ENCODE measurements around the gene FASTK. TPM values are rescaled to one million over a fixed set of nuclear protein-coding genes. Genes with fewer than 3 reads are reported as not detected.

The FASTK gene
- total and polyA plus RNA-seq, 2 of the 4 experiments (the other 2 are of a cell fraction): 53.8 to 115 TPM

- H4K20me1 ChIP-seq (ENCODE audit: insufficient read depth, low read length): peaks cover 36% of the 10 kb centered on the region
- H3K36me3 ChIP-seq (ENCODE audit: control insufficient read depth, insufficient read depth, low read length): peaks cover 73% of the 10 kb centered on the region
- H3K4ac ChIP-seq (ENCODE audit: low read depth, low read length): no peak overlapping the region
- H2AFZ ChIP-seq (replicated peaks; ENCODE audit: low read length, poor library complexity): no peak overlapping the region
- H3K4me1 ChIP-seq (ENCODE audit: control insufficient read depth, insufficient read depth, low read length): no peaks in the 10 kb centered on the region
- dilution Hi-C loops (cut with HindIII; ENCODE audit: low sequenced_read_pairs, unreplicated experiment): no loop called here
- H4K5ac ChIP-seq (ENCODE audit: low read depth, low read length): no peak overlapping the region
- no peak overlapping the region for H3K23ac ChIP-seq (ENCODE audit: low read depth, low read length)
- no peaks in the 10 kb centered on the region for H3K9me3 ChIP-seq (ENCODE audit: control insufficient read depth, insufficient read depth, low read length)
- no peak overlapping the region for H4K91ac ChIP-seq (ENCODE audit: insufficient read depth, low read depth, low read length)
- no peak overlapping the region for H3K4me3 ChIP-seq (ENCODE audit: insufficient read depth, low read depth, low read length)
- no peak overlapping the region for H2BK15ac ChIP-seq (ENCODE audit: low read depth, low read length)
- DNase-seq (no peak), ATAC-seq (ENCODE audit: low read depth) (no peak)
- H4K8ac ChIP-seq (ENCODE audit: low read depth in 2 of 2, low read length in 2 of 2): no peak overlapping the region
- no peaks in the 10 kb centered on the region for H3K27me3 ChIP-seq (ENCODE audit: control insufficient read depth, insufficient read depth, low read length)
- H3K18ac ChIP-seq (ENCODE audit: low read depth, low read length): no peak overlapping the region
- no peak overlapping the region for H3K14ac ChIP-seq (replicated peaks; ENCODE audit: low read depth, low read length)
- no peak overlapping the region for H3K56ac ChIP-seq (ENCODE audit: extremely low read depth, insufficient read depth, low read length)
- H3K9me1 ChIP-seq (ENCODE audit: insufficient read depth, low read length): no peaks in the 10 kb centered on the region
- no peak overlapping the region for H3K4me2 ChIP-seq (ENCODE audit: low read depth, low read length)
- H2AK5ac ChIP-seq (ENCODE audit: low read depth, low read length): no peak overlapping the region
- WGBS, 2 experiments (ENCODE audit: extremely low coverage in 2 of 2, insufficient read length in 1 of 2): 85% methylated on average over 7 of the region's 24 CpGs; no CpG with 5 or more reads in 1 of the 2 experiments
- CTCF ChIA-PET: no interaction called here
- no peak overlapping the region for H2BK120ac ChIP-seq (ENCODE audit: low read depth, low read length)
- intact Hi-C loops (cut with micrococcal nuclease): loop anchor here (5.0 kb wide), 1 partner anchor 180 kb away; no protein-coding TSS in a partner anchor
- no peak overlapping the region for H3K9ac ChIP-seq (ENCODE audit: low read depth, low read length)
- no peak overlapping the region for H2BK5ac ChIP-seq (ENCODE audit: low read depth, low read length, poor library complexity, severe bottlenecking)
- no peak overlapping the region for H3K27ac ChIP-seq (ENCODE audit: insufficient read depth, low read length)
- BruUV-seq (replicated peaks): no TSS peak
- peaks cover 14 to 39% of the 10 kb centered on the region in 2 experiments for H3K79me1 ChIP-seq (ENCODE audit: low read depth in 1 of 2, low read length in 2 of 2)
- POLR2A ChIA-PET (ENCODE audit: unreplicated experiment): no interaction called here
- TF ChIP-seq FOS (IDR thresholded peaks at IDR 0.05; ENCODE audit: low read depth, low read length): no peak
- in situ Hi-C loops (cut with MboI; ENCODE audit: low sequenced_read_pairs): loop anchor here (10.0 to 25.0 kb wide), 2 partner anchors 183 to 335 kb away; no protein-coding TSS in a partner anchor
- no peak overlapping the region for H2AK9ac ChIP-seq (replicated peaks; ENCODE audit: low read depth, low read length, poor library complexity)
- no peak overlapping the region for H2BK20ac ChIP-seq (ENCODE audit: low read depth, low read length)
Measured at GRCh38 chr7:151122276-151122675, 41.7 kb upstream of the FASTK start.
